OCI-LY3 (cell line): Measurements from ENCODE around the gene RAB4B.

Experiments
- EZH2phosphoT487 ChIP-seq: fragments of 200-600 bp; shearing (Covaris generic); IDR thresholded peaks from 2 replicates; pipeline ENCODE4 v1.6.1; 2018; ENCODE audit warnings: antibody characterized with exemption, mixed run types, low read depth
- TF ChIP-seq, protein P1 (sequence below): fragments of 200-600, 300-600 bp; sonication (generic); IDR thresholded peaks from 2 replicates; pipeline ENCODE4 v1.5.1; 2014; ENCODE audit warnings: antibody characterized with exemption, low read length, low read depth

DNA sequence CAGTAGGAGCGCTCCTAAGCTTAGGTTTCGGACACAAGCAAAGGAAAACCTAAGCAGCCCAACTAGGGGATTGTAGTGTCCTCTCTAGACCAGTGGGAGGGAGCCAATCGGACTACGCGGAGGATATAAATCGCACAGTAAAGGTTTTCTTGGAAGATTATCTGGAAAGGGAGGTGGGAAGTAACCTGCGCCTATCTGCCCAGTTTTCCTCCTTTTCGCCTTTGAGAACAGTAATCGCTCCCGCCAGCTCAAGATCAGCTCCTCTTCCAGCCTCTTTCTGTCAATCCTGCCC, 456 bp upstream of the RAB4B start:
- TF ChIP-seq, protein P1, sequence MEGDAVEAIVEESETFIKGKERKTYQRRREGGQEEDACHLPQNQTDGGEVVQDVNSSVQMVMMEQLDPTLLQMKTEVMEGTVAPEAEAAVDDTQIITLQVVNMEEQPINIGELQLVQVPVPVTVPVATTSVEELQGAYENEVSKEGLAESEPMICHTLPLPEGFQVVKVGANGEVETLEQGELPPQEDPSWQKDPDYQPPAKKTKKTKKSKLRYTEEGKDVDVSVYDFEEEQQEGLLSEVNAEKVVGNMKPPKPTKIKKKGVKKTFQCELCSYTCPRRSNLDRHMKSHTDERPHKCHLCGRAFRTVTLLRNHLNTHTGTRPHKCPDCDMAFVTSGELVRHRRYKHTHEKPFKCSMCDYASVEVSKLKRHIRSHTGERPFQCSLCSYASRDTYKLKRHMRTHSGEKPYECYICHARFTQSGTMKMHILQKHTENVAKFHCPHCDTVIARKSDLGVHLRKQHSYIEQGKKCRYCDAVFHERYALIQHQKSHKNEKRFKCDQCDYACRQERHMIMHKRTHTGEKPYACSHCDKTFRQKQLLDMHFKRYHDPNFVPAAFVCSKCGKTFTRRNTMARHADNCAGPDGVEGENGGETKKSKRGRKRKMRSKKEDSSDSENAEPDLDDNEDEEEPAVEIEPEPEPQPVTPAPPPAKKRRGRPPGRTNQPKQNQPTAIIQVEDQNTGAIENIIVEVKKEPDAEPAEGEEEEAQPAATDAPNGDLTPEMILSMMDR: no peak
- TF ChIP-seq EZH2phosphoT487: no peak
